Stimulated activated naive CD8-positive, alpha-beta T cell treated with anti-CD3 and anti-CD28 coated beads, Interleukin-15, Interleukin-2, amounts not matched to agents 100 U/mL and 50 U/mL, for 24 hours (primary cell): ENCODE measurements around the gene ASTN1.

Experiments
- ATAC-seq: fragments of 150-1000 bp; cut with Tn5 transposase; one replicate; pipeline ENCODE4 v1.10.0; 2021
- DNase-seq: peaks from one replicate; pipeline ENCODE4 v3.0.0; 2021

ASTN1 gene

DNA sequence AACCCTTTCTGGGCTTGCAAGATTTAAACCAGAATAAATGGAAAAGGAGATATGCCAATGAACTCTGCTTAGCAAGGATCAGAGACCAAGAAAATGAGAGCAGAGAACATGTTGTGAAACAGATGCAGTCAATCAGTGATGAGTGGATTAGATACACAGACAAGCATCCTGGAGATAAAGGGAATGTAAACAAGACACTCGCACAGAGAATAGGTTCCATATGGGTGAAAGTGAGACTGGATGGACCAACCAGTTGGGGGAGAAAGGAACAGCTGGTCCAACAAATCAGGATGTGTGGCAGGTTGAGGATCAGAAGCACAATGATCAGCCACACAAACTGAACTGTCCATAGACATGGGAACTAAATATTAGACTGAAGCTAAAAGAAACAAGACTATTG is 338.2 kb downstream of the ASTN1 start:
- no peak for ATAC-seq

DNA sequence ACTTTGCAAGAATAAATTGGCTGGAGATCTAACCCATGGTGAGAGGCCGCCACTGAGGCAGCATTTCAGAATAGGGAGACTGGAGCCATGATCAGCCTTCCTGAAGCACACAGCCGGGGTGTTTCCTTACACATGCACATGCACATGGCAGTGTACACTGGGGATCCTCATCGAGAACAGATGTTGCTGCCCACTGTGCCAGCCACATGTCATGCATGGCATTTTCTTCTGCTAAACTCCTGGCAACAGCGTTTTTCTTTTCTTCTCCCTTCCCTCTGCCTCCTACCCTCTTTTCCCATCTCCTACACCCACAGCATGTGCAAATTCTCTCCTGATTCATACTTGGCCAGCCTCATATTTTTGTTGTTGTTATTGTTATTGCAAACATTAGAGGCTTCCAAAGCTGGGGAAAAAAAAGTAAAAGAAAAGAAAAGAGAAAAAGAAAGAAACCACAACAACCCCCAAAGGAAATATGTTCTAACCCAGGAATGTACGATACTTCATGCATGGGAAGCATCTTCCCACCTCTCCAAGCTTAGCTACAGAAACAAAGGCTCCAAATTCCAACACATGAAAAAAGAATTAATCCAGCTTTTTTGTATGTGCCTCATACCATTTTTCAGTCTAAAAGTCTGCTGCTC is 344.0 kb downstream of the ASTN1 start:
- DNase-seq = no peak
- ATAC-seq = no peak

More for the DNA sequence above, 338.2 kb downstream of the ASTN1 start:
- DNase-seq = no peak

DNA sequence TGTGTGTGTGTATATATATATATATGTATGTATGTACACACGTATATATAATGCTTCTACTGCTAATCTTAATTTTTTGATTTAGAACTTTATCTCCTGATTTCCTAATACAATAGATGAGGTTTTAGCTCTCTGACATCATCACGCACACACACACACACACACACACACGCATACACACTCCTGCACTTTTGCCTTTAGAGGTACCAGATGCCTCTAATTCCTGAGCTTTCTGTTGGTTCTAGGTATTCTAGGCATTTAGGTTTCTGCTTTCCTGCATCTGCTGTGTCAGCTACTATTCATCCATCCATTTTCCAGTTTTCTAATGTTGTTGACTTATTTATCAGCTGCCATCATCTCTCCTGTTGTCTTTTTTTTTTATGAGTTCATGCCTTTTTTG is 348.3 kb downstream of the ASTN1 start:
- no peak for DNase-seq
- no peak for ATAC-seq

- no peak for ATAC-seq
- no peak for DNase-seq
Observed at GRCh38 chr1:176815621-176816020, 348.9 kb downstream of the ASTN1 start.

DNA sequence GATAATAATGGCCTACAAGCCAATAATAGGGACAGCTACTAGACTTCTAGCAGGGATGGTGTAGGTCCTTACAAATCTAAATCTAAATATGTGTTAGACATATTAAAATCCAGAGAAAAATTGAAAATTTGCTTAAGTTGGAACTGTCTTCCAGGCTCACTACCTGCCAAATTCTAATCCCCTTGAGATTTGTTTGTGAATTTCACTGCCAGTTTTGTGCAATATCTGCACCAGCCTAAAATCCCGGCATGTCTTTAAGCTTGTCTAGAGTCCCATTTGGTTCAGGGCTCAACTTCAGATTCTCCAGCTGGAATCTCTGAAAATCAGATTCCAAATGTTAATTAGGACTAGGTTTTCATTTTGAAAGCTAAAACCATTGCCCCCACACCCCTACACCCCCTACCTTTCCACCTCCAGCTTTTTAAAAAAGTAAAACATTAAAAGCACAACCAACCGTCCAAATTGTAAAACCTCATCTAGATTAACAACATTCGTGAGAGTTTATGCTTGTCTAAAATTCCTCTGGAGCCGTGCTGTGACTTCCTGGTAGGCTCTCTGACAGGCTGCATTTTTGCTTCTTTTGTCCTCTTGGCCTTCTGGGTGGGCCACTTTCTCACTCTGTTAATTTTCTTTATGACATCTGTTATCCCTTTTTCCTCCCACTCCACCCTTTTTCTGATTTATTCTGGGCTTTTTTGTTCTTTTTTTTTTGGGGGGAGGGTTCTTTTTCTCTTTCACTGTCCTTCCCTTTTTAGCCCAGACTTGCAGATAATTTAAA is 352.8 kb downstream of the ASTN1 start:
- ATAC-seq (no peak), DNase-seq (no peak)

GRCh38 chr1:176809292-176809691 is 355.2 kb downstream of the ASTN1 start:
- ATAC-seq (no peak), DNase-seq (no peak)
